GM13976 (cell line): ENCODE results near the gene MRPL40.

ENCODE experiments used
- DNase-seq: peaks from one replicate; pipeline ENCODE4 v3.0.0; 2012; ENCODE audit warnings: low spot score
- CTCF ChIP-seq: IDR thresholded peaks from 2 replicates; pipeline ENCODE4 v1.5.1; 2012; ENCODE audit warnings: borderline replicate concordance, mild to moderate bottlenecking; ENCODE audit not compliant: insufficient read depth; ENCODE audit errors: extremely low read depth, missing control alignments, control extremely low read depth
- in situ Hi-C: fragments of 300-500 bp; cut with MboI; formaldehyde crosslinking; loops from one replicate; pipeline ENCODE4 v1.12.0; 2022; ENCODE audit warnings: low sequenced_read_pairs, mixed read lengths, inconsistent platforms; ENCODE audit not compliant: unreplicated experiment

Gene MRPL40

GRCh38 chr22:19405133-19405532 is 27.2 kb upstream of the MRPL40 start:
- TF ChIP-seq CTCF: no peak
- in situ Hi-C loops: no loop called here
- no peak for DNase-seq

DNA sequence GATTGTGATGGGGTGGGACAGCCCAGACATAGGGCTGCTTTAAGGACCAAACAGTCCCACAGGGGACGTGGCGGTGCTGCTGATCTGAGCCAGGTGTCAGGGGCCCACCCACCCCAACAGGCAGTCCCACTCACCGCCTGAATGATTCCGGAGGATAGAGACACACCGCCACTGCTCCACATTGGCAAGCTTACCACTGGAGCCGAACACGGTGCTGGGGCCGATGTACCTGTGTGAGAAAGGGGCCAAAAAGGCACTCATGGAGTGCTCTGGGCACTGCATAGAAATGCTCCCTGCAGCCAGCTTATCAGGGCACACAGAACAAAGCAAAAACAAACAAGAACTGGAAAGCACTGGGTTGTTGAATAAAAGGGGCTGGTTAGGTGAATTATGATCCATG is 26.7 kb upstream of the MRPL40 start:
- no peak for DNase-seq
- in situ Hi-C loops: no loop called here
- no peak for TF ChIP-seq CTCF

DNA sequence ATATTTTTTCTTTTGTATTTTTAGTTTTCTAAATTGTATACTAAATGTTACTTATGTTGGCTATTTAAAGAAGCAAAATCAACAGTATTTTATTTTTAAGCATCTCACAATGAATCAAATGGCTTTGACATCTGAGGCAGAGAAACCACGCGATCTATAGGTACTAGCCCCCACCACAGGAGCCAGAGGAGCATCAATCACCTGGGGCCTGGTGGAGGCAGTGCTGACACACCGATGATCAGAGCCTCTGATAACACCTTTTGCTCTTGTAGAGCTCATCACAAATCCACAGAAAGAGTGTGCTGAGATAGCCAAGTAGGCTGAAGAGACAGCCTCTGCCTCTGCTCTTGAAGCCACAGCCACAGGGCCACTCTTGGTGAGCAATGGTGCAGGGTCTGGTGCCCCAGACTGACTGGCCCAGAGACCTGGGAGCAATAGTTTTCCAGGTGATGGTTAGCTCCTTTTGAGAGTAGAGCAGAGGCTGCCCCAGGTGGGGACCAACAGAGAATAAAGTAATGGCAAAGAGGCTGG is 26.0 kb upstream of the MRPL40 start:
- in situ Hi-C loops: no loop called here
- TF ChIP-seq CTCF: no peak
- no peak for DNase-seq

DNA sequence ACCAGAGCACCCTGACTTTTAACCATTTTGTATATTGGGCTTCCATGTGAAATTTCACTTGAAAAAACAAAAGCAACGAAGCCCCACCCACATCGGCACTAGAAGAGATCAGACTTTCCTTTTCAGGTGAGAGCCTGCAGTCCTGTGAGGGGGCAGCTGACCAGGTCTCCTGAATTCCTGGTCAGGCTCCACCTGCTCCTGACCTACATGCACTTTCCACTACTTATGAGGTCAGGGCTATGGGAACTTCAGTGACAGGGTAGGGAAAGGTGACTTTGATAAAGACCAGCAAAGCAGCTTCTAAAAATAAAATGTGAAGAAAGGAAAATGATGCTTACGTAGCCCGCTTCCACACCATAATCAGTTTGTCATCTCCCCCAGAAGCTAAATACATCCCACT is 25.5 kb upstream of the MRPL40 start:
- in situ Hi-C loops: no loop called here
- TF ChIP-seq CTCF: no peak
- DNase-seq: no peak

- in situ Hi-C loops: no loop called here
- no peak for TF ChIP-seq CTCF
- no peak for DNase-seq
These were observed 24.4 kb upstream of the MRPL40 start for GRCh38 chr22:19407649-19408606.

GRCh38 chr22:19410941-19411689 is 21.2 kb upstream of the MRPL40 start:
- DNase-seq: no peak
- in situ Hi-C loops: no loop called here
- TF ChIP-seq CTCF: no peak
